ENCODE measurements around the gene RIOX2.
"Not testable (repeated sequence)": the region's sequence is repeated elsewhere in the genome, so short reads cannot be mapped to it uniquely, and the experiment has no call there.

The RIOX2 gene

DNA sequence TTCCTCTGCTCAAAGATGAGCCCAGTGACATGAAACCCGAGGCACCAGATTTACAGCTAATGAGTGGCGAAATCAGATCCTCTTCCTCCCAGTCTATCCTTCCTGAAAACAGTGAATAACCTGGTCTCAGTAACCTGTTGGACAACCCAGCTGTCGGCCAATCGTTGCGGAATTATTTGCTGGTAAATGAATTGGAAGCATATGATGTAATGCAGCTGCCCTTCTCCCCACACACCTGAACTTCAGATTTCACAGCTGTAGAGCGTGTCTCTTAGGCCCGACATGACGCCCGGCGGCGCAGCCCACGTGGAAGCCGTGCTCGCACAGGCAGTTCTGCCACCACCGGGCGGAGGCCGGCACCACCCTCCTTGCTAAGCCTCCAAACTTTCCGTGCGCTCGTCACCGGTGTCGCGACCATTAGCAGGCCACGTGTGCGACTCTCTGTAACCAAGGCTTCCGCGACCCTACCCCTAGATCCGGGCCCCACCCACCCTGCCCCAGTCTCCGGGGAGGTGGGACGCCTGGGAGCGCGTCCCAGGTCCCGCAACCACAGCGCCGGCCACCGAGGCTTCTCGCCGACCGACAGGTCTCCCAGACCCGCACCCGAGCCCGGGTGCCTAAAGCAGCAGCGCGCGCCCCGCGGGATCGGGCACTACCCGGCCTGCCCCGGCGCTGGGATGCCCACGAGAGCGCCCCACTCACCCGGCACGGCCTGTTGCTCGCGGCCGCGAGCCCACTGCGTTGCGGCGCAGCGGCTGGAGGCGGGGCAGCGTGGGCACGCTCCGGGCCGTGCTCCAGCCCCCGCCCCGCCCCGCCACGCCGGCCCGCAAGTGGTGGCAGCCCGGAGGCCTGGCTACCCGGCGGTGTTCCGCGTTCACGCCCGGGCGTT, at the start of gene RIOX2:
Gene RIOX2 (minus strand): TSS at position 753 of the 889 bp plus-strand sequence. CDS start 4,838 bp downstream, outside the sequence.
- DNase-seq (ENCODE audit: low read depth in 4 of 4, low spot score in 1 of 4) = peak; percentile 51 to 72 (median 58)

DNA sequence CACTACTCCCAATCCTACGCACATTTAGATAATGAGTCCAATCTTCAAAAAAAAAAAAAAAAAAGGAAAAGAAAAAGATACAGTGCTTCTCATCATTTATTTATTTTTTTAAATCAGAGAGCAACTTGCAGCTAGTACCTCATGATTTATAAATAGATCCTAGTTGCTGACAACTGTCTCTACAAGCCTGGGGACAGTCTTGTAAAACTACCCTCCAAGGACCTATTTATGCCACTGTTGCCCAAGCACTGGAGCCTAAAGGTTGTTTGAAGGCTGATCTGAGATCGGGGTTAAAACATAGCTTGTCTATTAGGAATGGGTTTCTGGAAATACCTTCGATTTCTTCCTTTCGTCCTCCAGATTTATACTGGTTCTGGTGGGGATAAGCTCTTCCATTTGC, 48.2 kb upstream of the RIOX2 start:
- no peak for DNase-seq (ENCODE audit: low read depth in 4 of 4, low spot score in 1 of 4)

DNA sequence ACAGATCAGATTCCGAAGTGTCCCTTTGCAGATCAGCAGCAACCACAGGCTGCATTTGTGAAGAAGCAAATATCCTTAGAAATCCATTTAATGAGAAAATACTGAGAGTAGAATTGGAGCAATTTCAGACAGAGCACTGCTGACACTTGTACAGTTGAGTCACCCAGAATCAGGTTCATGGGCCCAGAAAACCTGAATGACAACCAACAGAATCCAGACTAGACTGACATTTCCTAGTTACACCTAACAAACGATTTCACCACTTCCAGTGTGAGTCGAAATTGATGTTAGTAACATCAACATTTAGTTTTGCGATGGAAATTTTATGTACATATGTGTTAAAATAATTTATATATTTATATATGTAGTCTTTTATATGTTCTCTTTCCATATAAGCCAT, 46.1 kb upstream of the RIOX2 start:
- DNase-seq (ENCODE audit: low read depth in 4 of 4, low spot score in 1 of 4) = no peak

DNA sequence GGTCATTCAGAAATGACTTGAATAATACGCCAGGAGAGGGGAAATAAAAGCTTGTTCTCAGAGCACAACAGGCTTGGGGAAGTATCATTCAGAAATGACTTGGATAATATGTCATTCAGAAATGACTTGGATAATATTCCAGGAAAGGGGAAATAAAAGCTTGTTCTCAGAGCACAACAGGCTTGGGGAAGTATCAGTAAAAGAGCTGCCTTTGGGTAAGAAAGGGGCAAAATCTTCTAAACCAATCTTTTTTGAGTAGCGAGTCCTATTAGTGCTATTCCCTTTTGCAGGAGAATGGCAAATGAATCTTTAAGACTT, 42.0 kb upstream of the RIOX2 start:
- DNase-seq (ENCODE audit: low read depth in 4 of 4, low spot score in 1 of 4) = no peak

DNA sequence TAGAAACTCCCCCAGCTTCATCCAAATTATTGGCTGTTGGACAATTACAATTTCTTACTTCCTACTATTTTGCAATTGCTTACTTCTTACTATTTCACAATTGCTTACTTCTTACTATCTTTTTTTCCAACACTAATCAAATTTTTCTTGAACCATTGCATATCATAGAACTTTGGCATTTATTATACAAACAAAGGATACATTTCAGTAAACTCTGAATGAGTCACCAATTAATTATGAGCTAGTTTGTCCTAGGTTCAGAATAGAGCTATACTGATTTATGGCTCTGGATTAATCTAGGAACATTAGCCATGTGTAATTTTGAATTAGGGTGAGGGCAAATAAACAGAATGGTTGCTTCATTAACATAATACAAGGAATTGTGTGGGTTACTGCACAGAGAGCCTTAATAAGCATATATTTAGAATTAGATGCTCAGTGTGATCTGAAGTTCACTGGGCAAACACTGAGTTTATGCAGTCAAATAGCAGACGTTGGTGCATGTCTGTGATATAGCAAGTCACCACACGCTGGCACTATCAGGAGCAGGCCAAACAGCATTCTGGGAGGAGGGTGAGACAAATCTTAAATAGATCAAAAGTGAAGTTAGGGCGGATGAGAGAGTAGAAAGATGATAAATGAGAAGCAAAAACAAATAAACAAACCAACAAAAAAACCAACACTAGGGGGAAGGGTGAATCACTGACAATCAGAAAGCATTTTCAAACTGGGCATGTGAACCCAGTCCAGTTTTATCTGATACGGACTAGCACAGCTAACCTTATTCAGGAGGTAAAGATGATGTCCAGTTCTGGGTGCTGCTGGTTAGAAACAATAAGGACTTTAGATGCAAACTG, 41.4 kb upstream of the RIOX2 start:
- DNase-seq (ENCODE audit: low read depth in 4 of 4, low spot score in 1 of 4) = no peak

DNA sequence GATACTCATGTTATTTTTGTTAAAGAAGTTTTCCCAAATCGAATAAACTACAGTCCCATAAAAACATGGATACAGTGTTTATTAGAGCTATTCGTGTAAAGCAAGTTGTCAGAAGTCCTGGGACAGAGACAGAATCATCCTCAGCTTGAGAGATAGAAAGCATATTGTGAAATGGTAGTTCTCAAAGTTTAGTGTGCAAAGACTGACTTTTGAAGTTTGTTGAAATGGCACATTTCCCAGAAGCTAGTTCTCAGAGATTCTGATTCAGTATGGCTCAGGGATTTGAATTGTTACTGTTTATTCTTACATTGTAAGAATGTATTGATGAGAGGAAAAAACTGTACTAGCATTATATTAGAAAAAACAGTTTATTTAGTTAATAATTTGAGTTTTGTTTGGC, 40.7 kb upstream of the RIOX2 start:
- DNase-seq (ENCODE audit: low read depth in 4 of 4, low spot score in 1 of 4) = no peak

DNA sequence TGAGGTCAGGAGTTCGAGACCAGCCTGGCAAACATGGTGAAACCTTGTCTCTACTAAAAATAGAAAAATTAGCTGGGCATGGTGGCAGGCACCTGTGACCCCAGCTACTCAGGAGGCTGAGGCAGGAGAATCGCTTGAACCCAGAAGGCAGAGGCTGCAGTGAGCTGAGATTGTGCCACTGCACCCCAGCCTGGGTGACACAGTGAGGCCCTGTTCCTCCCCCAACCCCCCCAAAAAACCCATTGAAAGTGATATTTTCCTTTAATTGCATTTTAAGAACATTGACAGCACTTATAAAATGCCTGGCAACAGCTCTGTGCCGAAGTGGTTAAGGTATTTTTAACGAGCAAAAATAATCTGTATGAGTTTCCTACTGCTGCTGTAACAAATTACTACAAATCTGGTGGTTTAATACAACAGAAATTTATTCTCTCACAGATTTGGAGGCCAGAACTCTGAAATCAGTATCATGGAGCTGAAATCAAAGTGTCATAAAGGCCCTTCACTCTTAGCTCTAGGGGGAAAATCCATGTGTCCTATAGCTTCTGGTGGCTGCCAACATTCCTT, 38.7 kb upstream of the RIOX2 start:
- DNase-seq (ENCODE audit: low read depth in 4 of 4, low spot score in 1 of 4) = not testable (repeated sequence)

DNA sequence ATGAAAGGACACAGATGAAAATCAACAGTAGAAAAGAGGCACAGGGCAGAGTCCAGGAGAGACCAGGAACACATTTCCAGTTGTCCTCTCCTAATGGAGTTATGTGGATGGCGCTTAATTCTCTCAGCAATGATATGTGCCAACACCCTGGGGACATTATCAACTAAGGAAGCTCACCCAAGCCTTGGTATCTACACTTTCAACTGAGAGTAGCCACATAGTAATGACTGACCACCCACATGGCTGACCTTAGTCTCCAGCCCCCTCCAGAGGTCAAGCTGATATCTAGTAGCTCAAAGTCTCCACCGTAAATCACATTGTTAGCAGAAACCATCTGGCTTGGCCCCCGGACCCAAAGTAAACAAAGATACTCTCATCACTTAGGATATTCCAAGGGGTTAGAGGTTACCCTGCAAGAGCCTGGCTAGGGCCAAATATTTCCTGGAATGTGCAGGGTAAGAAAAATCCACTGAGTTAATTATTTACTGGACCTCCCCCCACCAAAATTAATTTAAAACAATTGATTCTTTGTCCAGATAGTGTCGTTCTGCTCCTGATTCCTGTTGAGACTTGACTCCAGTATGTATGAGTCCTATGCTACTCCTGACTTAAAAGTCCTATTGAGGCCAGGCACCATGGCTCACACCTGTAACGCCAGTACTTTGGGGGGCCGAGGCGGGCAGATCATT, 38.1 kb upstream of the RIOX2 start:
- DNase-seq (ENCODE audit: low read depth in 4 of 4, low spot score in 1 of 4) = no peak

DNA sequence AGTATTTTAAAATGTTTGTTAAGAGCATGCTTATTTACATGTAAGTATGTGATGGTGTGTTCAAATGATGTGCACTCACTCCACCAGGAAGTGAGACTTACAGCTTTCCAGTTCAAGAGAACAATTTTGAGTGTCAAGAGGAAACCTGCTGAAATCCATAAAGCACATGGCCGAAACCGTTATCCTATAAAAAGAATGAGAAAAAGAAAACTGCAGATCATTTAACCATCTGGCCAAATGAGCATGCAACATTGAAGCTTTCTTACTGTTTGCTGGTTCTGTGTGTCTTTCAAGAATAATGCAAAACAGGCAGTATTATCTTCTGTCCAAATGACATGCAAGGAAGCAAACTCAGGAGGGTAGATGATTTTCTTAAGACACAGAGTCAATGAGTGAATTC, 36.6 kb upstream of the RIOX2 start:
- no peak for DNase-seq (ENCODE audit: low read depth in 4 of 4, low spot score in 1 of 4)

DNA sequence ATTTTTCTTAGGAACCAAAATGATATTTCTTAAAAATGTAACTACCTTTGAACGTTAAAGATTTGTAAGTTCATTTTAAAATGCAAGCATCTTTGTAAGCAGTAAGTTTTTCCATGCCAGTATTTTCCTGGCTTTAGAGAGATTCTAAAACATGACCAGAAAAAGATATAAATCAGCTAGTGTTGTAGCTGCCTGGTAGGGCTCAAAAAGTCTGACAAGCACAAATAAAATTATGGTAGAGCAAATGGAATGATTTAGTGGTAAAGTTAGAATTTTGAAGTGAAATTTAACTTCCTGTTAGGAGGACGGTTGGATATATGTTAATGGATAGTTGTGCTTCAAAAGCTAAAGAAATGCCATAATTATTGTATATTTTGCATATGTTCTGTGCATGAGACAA, 33.2 kb upstream of the RIOX2 start:
- no peak for DNase-seq (ENCODE audit: low read depth in 4 of 4, low spot score in 1 of 4)

DNA sequence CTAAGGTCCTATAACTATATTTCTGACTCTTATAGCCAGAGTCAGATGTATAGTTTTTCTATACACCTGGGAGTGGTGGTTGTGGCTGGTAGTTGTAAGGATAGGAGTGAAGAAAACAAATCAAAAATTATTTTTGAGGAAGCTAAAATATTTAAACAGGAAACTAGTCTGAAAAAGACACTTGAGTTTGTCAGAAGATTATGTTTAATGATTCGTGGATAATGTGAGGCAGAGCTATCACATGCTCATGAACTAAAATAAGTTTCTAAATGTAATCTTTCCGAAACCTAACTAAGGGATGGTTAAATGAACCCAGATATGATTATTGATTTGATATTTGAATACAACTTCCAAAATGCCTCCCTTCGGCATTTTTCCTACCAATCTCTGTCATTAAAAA, 32.5 kb upstream of the RIOX2 start:
- no peak for DNase-seq (ENCODE audit: low read depth in 4 of 4, low spot score in 1 of 4)

DNA sequence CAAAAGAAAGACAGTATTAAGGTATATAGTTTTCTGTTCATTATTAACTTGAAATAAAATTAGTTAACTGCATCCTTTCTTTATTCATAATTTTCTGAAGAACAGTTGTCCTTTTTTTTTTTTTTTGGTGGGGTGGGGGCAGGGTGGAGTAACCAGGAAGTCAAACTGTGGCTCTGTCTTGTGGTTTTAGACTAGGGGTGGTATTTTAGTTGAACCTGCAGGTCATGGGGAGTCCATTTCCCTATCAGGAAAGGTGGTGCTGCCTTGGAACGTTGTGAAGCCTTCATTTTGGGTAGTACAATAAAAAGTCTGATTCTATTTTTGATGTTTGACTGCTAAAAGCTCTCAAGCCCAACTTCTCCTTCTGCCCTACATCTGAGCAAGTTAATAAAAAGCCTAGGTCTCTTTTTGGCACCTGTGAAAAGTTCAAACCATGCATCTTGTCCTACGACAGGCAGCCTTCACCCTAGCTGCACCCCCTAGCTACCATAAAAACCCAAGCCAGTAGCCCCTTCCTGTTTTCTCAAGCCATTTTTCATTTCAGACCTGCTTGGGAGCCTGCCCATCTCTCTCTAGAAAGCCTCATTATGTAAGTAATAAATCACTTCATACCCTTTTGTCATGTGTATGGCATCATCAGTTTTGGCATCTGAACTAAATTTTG, 31.2 kb upstream of the RIOX2 start:
- no peak for DNase-seq (ENCODE audit: low read depth in 4 of 4, low spot score in 1 of 4)

DNA sequence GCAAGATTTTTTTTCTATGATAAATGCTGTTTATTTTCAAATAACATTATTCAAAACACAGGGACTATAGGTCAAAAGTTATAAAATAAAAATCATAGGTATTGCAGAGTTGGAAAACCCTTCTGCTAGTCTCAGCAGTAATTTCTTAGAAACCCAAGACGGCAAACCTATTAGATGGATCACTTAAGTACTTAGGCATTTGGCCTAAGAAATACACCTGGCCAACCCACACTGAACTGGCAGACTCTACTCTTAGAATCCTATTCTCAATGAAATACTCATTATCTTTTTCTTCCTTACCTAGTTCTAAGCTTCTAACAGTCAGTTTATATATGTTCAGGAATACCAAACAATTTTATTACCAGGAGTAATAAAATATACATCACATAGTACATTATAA, 30.5 kb upstream of the RIOX2 start:
- DNase-seq (ENCODE audit: low read depth in 4 of 4, low spot score in 1 of 4) = no peak

DNA sequence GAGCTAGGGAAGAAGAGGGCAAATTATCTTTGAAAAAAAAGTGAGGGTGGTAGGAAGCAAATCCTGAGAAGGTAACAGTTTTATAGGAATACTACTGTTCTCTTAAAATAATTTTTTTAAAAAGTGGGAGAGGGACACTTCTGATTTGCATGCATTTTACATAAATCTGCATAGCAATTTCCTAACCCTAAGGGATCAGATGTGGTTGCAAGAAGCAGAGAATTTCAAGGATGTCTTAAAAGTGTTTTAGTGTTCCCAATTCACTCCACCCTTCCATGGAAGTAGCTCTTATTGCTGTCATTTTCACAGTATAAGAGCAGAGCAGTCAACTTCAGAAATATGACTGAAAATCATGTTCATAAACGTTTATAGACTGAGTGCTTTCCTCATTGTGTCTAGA, 27.8 kb upstream of the RIOX2 start:
- DNase-seq (ENCODE audit: low read depth in 4 of 4, low spot score in 1 of 4) = no peak

DNA sequence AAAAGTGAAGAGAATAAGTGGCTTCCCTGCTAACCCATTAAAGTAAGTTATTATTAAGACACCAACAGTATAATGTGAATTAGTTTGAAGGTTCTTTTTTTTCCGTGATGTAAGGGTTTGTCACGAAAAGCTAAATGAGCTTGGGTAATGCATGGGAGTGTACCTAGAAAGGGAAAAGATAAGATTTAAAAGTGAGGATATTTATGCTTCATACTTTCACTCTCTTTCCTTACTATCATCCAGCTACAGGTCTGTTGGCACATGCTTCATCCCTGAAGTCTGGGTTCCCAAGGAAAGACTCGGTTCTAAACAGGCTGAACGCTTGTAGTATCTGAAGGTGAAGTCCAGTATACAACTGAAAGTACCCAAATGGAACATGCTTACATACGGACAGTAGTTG, 26.9 kb upstream of the RIOX2 start:
- no peak for DNase-seq (ENCODE audit: low read depth in 4 of 4, low spot score in 1 of 4)

DNA sequence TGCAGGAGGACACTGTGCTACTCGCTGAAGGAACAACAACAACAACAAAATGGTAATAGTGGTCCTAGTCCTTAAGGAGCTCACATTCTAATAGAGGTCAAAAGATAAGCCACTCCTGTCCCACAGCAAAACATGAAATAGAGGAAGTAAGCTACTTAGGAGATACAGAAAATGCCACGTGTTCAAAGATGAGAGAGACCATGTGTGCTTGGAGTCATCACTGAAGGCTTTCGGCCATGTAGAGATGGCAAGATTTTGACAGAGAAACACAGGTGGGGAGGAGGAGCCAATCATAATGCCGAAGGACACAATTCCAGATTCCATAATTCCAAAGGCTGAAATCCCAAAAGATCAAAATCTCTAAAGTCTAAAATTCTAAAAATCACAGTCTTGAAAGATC, 24.8 kb upstream of the RIOX2 start:
- DNase-seq (ENCODE audit: low read depth in 4 of 4, low spot score in 1 of 4) = no peak

DNA sequence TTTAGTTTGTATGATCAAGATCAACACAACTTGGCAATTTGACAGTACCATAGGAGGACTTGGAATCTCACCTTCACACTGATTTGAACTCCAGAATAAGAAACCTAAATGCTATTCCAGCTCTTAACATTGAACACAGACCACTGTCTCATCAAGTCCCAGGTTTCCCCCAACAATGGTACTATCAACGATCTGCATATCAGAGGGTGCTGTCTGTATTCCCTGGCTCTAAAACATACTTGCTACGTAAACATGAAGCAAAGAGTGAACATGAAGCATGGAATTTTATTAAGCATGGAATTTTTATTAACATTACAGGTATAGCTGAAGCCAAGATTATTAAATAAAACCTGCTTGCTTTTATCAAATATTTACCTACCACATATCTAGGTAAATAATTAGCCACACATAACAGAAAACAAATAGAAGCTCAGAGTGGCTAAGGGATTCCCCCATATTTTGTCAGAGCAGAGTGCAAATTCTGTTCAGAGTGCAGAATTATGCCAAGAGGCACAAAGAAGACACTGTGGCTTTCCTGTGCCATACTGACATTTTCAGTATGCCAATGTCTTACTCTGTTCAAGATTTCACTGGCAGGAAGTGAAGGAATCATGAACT, 22.2 kb upstream of the RIOX2 start:
- DNase-seq (ENCODE audit: low read depth in 4 of 4, low spot score in 1 of 4) = no peak

DNA sequence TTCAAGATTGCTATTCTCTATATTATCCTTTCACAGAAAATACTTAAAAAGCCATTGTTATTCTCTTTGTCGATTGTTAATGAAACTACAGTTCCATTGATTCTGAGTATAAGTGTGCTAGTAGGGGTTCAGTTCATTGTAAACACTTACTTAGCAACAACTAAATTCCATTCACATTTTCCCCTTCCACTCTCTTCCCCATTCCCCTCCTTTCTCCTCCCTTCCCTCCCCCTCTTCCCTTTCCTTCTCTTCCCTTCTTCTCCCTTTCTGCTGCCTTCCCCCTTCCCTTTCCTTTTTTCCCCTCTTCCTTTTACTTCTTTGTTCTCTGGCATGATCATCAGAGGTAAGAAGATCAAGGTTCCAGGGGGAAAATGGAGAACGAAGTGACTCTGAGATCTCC, 21.3 kb upstream of the RIOX2 start:
- no peak for DNase-seq (ENCODE audit: low read depth in 4 of 4, low spot score in 1 of 4)

DNA sequence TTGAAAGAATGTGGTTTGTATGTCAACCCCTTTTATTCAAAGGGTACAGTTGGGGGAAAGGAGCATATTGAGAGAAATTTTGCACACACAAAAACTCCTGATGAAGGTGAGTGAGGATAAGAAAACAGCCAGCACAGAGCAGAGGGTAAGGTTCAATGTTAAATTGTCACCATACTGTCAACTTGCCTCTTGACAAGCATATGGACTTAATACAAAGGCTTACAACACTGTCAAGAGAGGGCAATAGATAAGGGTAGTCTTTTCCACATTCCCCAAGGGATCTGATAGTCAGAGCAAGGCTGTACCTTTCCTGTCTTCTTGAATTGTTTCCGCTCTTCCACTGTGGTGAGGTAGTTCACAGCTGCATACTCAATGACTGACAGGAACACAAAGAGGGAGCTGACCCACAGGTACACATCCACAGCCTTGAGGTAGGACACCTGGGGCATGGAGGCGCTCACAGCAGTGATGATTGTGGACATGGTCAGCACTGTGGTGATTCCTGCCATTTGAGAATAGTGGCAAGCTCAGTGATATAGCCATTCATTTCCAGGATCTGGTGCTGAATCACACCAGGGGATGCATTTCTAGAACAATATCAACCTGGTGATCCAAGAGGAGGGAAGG, 20.4 kb upstream of the RIOX2 start:
- DNase-seq (ENCODE audit: low read depth in 4 of 4, low spot score in 1 of 4) = no peak

DNA sequence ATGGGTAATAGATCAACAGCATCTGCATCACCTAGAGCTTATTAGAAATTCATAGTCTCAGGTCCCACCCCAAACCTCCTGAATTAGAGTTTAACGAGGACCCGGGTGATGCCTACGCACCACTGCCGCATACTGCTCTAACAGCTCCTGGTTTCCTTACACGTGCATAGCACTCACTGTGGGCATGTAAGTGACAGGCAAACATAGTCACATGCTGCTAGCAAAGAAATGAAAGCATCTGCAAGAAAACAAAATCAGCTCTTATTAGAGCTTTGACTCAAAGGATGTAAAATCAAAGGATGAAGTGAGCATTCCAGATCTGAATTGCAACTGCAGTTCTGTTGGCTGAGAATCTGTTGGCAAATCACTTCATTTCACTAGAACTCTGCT, 19.1 kb upstream of the RIOX2 start:
- DNase-seq (ENCODE audit: low read depth in 4 of 4, low spot score in 1 of 4) = no peak

Measured in stimulated activated CD4-positive, alpha-beta T cell treated with anti-CD3 and anti-CD28 coated beads, Interleukin-1b, Interleukin-23, amount 100 ng/mL, for 24 hours (primary cell).